HL-60/S4 (cell line): Measurements from ENCODE around the gene DLG2.

Experiments
- in situ Hi-C: fragments of 300-500 bp; cut with MboI; formaldehyde crosslinking; loops from 2 replicates; pipeline ENCODE4 v1.14.3; 2022; ENCODE audit warnings: low sequenced_read_pairs

The DLG2 gene

GRCh38 chr11:83537131-83537610 is 2090.0 kb downstream of the DLG2 start:
- in situ Hi-C loops: no loop called here

- in situ Hi-C loops: no loop called here
These were observed 2094.0 kb downstream of the DLG2 start for GRCh38 chr11:83533166-83533565.

- in situ Hi-C loops: no loop called here
These were observed 2098.3 kb downstream of the DLG2 start for GRCh38 chr11:83528877-83529276.

GRCh38 chr11:83528225-83528624 is 2098.9 kb downstream of the DLG2 start:
- in situ Hi-C loops: no loop called here

- in situ Hi-C loops: no loop called here
These were observed 2103.5 kb downstream of the DLG2 start for GRCh38 chr11:83523676-83524075.

- in situ Hi-C loops: no loop called here
These were observed 2104.2 kb downstream of the DLG2 start for GRCh38 chr11:83522911-83523310.

GRCh38 chr11:83521647-83522596 is 2105.2 kb downstream of the DLG2 start:
- in situ Hi-C loops: no loop called here

- in situ Hi-C loops: no loop called here
These were observed 2106.3 kb downstream of the DLG2 start for GRCh38 chr11:83520849-83521248.

- in situ Hi-C loops: no loop called here
These were observed 2115.5 kb downstream of the DLG2 start for GRCh38 chr11:83511646-83512045.

GRCh38 chr11:83510530-83511460 is 2116.3 kb downstream of the DLG2 start:
- in situ Hi-C loops: no loop called here

- in situ Hi-C loops: no loop called here
These were observed 2118.3 kb downstream of the DLG2 start for GRCh38 chr11:83508804-83509203.

- in situ Hi-C loops: no loop called here
These were observed 2125.1 kb downstream of the DLG2 start for GRCh38 chr11:83502041-83502440.

- in situ Hi-C loops: no loop called here
These were observed 2133.2 kb downstream of the DLG2 start for GRCh38 chr11:83493917-83494316.

- in situ Hi-C loops: no loop called here
These were observed 2134.1 kb downstream of the DLG2 start for GRCh38 chr11:83493034-83493433.

GRCh38 chr11:83483808-83484207 is 2143.3 kb downstream of the DLG2 start:
- in situ Hi-C loops: no loop called here

GRCh38 chr11:83480811-83481210 is 2146.3 kb downstream of the DLG2 start:
- in situ Hi-C loops: no loop called here

GRCh38 chr11:83480251-83480650 is 2146.9 kb downstream of the DLG2 start:
- in situ Hi-C loops: no loop called here

- in situ Hi-C loops: no loop called here
These were observed 2149.4 kb downstream of the DLG2 start for GRCh38 chr11:83477772-83478171.

GRCh38 chr11:83475760-83476159 is 2151.4 kb downstream of the DLG2 start:
- in situ Hi-C loops: no loop called here

GRCh38 chr11:83473743-83474142 is 2153.4 kb downstream of the DLG2 start:
- in situ Hi-C loops: no loop called here

GRCh38 chr11:83472806-83473205 is 2154.3 kb downstream of the DLG2 start:
- in situ Hi-C loops: no loop called here
